ENCODE data around the gene MRPL23.

- TF ChIP-seq CTCF (optimal IDR thresholded peaks at IDR 0.05 in 1 of 3, IDR thresholded peaks at IDR 0.05 in 1 of 3, conservative IDR thresholded peaks at IDR 0.05 in 1 of 3; ENCODE audit: extremely low read depth in 1 of 3, insufficient read depth in 2 of 3, low read length in 3 of 3) (no peak), EZH2 (IDR thresholded peaks at IDR 0.05; ENCODE audit: low read length) (no peak)
These were observed 25.5 kb upstream of the MRPL23 start for GRCh38 chr11:1921574-1922141.

Measured in keratinocyte (primary cell).